Measurements from ENCODE around the gene DSCAM. TPM values are rescaled to one million over a fixed set of nuclear protein-coding genes. Genes with fewer than 3 reads are reported as not detected.

Gene DSCAM
- total and polyA plus RNA-seq, 2 donors (not counting 3 experiments of a cell fraction or from before 2014, with no cell fraction given): not detected

DNA sequence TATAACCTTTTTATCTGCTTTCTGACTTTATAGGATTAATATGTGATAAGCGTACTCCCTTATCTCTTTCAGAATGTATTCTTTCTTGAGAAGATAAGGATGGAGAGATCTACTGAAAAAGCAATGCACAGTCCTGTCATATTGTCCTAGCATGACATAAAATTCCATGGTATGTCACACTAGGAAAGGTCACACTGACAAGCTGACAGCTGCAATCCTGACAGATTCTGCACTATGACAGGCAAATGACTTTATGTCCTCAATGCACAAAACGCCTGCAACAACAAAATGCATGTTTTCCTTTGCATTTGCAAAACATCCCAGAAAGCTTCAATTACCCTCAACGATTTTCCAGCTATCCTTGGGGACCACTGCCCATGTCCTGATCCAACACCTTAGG lies 393.8 kb downstream of the DSCAM start:
- TF ChIP-seq MYC (IDR thresholded peaks at IDR 0.05; ENCODE audit: low read depth, low read length) (no peak), EZH2 (IDR thresholded peaks at IDR 0.05; ENCODE audit: borderline replicate concordance, low read depth, low read length, severe bottlenecking) (no peak), FOS (IDR thresholded peaks at IDR 0.05; ENCODE audit: borderline replicate concordance, insufficient read depth, low read length) (no peak), JUN (IDR thresholded peaks at IDR 0.05; ENCODE audit: borderline replicate concordance, insufficient read depth, insufficient read length, low read depth) (no peak), GATA2 (IDR thresholded peaks at IDR 0.05; ENCODE audit: insufficient read depth, insufficient read length, low read depth, low read length) (no peak), POLR2AphosphoS5 (IDR thresholded peaks at IDR 0.05; ENCODE audit: insufficient read depth, low read depth, low read length) (no peak), POLR2A (IDR thresholded peaks at IDR 0.05; ENCODE audit: low read depth, low read length) (no peak)
- TF ChIP-seq, protein P1, sequence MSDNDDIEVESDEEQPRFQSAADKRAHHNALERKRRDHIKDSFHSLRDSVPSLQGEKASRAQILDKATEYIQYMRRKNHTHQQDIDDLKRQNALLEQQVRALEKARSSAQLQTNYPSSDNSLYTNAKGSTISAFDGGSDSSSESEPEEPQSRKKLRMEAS (IDR thresholded peaks at IDR 0.05; ENCODE audit: insufficient read depth, insufficient read length): no peak
- TF ChIP-seq, protein P2, sequence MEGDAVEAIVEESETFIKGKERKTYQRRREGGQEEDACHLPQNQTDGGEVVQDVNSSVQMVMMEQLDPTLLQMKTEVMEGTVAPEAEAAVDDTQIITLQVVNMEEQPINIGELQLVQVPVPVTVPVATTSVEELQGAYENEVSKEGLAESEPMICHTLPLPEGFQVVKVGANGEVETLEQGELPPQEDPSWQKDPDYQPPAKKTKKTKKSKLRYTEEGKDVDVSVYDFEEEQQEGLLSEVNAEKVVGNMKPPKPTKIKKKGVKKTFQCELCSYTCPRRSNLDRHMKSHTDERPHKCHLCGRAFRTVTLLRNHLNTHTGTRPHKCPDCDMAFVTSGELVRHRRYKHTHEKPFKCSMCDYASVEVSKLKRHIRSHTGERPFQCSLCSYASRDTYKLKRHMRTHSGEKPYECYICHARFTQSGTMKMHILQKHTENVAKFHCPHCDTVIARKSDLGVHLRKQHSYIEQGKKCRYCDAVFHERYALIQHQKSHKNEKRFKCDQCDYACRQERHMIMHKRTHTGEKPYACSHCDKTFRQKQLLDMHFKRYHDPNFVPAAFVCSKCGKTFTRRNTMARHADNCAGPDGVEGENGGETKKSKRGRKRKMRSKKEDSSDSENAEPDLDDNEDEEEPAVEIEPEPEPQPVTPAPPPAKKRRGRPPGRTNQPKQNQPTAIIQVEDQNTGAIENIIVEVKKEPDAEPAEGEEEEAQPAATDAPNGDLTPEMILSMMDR (IDR thresholded peaks at IDR 0.05; ENCODE audit: extremely low read depth in 1 of 2, insufficient read depth in 1 of 2, low read depth in 1 of 2, low read length in 2 of 2): no peak
- Histone ChIP-seq H3K4me2 (ENCODE audit: insufficient read depth, low read length) (no peak overlapping the region), H3K4me1 (ENCODE audit: control insufficient read depth, extremely low read depth, insufficient read depth, low read length) (no peaks in the 10 kb centered on the region), H3K79me2 (ENCODE audit: control insufficient read depth, insufficient read depth, low read length) (no peaks in the 10 kb centered on the region), H3K36me3 (ENCODE audit: control insufficient read depth in 2 of 2, extremely low read depth in 1 of 2, insufficient read depth in 2 of 2, low read length in 2 of 2) (no peaks in the 10 kb centered on the region), H3K27ac (ENCODE audit: insufficient read depth, low read depth, low read length) (no peak overlapping the region), H3K9me3 (replicated peaks; ENCODE audit: control insufficient read depth, insufficient read depth, low read length) (no peaks in the 10 kb centered on the region), H3K9ac (replicated peaks; ENCODE audit: extremely low read depth, insufficient read depth, low read length) (no peak overlapping the region), H3K4me3 (replicated peaks in 1 of 3; ENCODE audit: insufficient read depth in 1 of 3, low read depth in 1 of 3, low read length in 3 of 3) (no peak overlapping the region), H4K20me1 (replicated peaks; ENCODE audit: control insufficient read depth, extremely low read depth, insufficient read depth, low read length) (no peaks in the 10 kb centered on the region), H2AFZ (ENCODE audit: low read depth, low read length) (no peak overlapping the region), H3K9me1 (replicated peaks; ENCODE audit: control insufficient read depth, extremely low read depth, insufficient read depth, low read length) (no peaks in the 10 kb centered on the region), H3K27me3 (ENCODE audit: control insufficient read depth in 2 of 2, insufficient read depth in 2 of 2, low read length in 2 of 2) (no peaks in the 10 kb centered on the region)
- ChIA-PET CTCF (no interaction called here), POLR2A (no interaction called here)
- BruUV-seq (replicated peaks): no TSS peak
- intact Hi-C loops (cut with micrococcal nuclease): no loop called here
- FAIRE-seq (no peak), DNase-seq (ENCODE audit: low read depth, low spot score) (no peak)
- dilution Hi-C loops (cut with MboI; ENCODE audit: extremely low pct_ligation_motif_present, low sequenced_read_pairs): no loop called here
